Measurements from ENCODE around the gene CHCHD3. TPM values are rescaled to one million over a fixed set of nuclear protein-coding genes. Genes with fewer than 3 reads are reported as not detected.

Gene CHCHD3
- total RNA-seq, 5 donors from 2014 or later (not counting 1 experiment from before 2014, with no cell fraction given): 25.6 to 33.7 (median 30.3) TPM

DNA sequence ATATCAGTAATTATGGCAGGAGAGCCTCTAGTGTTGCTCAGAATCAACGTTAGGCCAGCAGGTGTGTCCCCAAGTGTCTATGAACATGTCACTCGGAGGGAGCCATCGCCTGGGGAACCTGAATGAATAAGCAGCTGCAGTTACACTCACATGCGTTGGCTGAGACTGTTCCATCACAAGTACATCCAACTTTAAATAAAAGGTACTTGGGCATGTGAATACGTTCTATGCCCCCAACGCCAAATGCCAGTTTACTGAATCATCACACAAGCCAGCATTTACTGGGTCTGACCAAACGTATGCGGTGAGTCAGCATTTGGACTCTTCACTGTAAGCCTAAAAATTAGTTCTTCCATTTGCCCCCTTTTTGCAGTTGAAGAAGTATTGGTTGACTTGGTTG lies 298.1 kb downstream of the CHCHD3 start:
- ATAC-seq (replicated peaks in 1 of 4): no peak
- Histone ChIP-seq H3K27ac (ENCODE audit: low read length) (no peak overlapping the region), H3K36me3 (ENCODE audit: control insufficient read depth in 2 of 2, extremely low read depth in 1 of 2, insufficient read depth in 1 of 2, low read length in 1 of 2) (peaks cover 2 to 8% of the 10 kb centered on the region in 2 donors)

DNA sequence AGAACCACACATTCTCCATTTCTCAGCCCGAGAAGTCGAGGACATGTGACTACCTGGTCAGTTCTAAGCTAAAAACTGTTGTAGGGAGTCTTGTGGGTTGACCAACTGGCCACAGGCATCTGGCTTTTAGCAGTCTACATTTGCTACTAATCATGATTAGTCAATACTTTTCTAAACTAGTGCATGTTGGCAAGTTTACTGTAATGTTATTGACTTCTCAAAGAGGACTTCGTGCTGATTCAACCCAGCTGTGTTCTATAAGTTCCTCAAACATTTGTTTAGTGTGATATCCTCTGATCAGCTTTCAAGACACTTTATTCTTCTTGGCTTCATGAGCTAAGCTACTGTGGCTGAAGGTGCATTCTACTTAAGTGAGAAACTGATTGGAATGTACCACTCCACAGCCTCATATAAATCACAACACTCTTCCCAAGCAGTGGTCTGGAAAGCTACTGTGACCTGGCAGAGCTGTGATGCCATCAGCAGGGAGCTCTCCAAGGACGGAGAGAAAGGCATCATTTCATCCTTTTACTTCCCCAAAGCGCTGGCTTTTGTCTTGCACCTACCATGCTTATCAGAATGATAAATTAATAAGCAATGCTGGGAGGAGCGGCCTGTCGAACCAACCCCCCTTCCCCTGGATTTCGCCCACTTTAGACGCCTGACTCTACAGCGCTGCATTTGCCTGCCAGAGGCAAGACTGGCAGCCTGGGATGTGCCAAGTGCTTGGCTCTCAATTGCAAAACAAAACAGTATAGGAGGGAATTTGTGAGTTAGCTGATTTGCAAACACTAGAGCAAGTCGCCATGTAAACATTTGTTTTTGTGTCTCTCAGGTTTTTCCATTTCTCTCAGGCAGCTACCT lies 298.9 kb downstream of the CHCHD3 start:
- CTCF ChIA-PET: interaction anchor here (0.6 to 1.0 kb wide), 2 partner anchors 11 to 166 kb away, joined by 3 to 4 read pairs; no protein-coding TSS in a partner anchor
- H3K36me3 ChIP-seq (ENCODE audit: control insufficient read depth in 2 of 2, extremely low read depth in 1 of 2, insufficient read depth in 1 of 2, low read length in 1 of 2): peaks cover 2 to 8% of the 10 kb centered on the region in 2 donors
- Mint-ChIP-seq H3K36me3 (peaks cover 32% of the 10 kb centered on the region), H3K27me3 (no peaks in the 10 kb centered on the region), H3K4me1 (peaks cover 4 to 15% (median 13%) of the 10 kb centered on the region in 3 donors), H3K4me3 (no peak overlapping the region), H3K27ac (no peak overlapping the region), H3K9me3 (no peaks in the 10 kb centered on the region)
- H3K27ac ChIP-seq (ENCODE audit: low read length): no peak overlapping the region
- H3K9me3 ChIP-seq: no peaks in the 10 kb centered on the region
- H3K4me1 ChIP-seq (ENCODE audit: control insufficient read depth in 1 of 2, extremely low read depth in 1 of 2, insufficient read depth in 2 of 2, low read length in 2 of 2): no peaks in the 10 kb centered on the region
- DNase-seq (no peak), ATAC-seq (replicated peaks in 1 of 4) (no peak)
- POLR2A ChIA-PET: no interaction called here
- H3K27me3 ChIP-seq (replicated peaks in 1 of 2; ENCODE audit: control insufficient read depth in 2 of 2, extremely low read depth in 1 of 2, insufficient read depth in 2 of 2, low read length in 1 of 2): peaks cover 0 to 4% of the 10 kb centered on the region in 2 experiments
- no peak overlapping the region for H3K4me3 ChIP-seq (ENCODE audit: control insufficient read depth in 1 of 2, extremely low read depth in 1 of 2, low read length in 1 of 2)
- WGBS (ENCODE audit: insufficient coverage): no CpG with 5 or more reads among the region's 11 CpGs

More for the DNA sequence above, 298.1 kb downstream of the CHCHD3 start:
- H3K4me1 ChIP-seq (ENCODE audit: control insufficient read depth in 1 of 2, extremely low read depth in 1 of 2, insufficient read depth in 2 of 2, low read length in 2 of 2): no peaks in the 10 kb centered on the region
- H3K36me3 Mint-ChIP-seq: peaks cover 36% of the 10 kb centered on the region
- no peaks in the 10 kb centered on the region for H3K27me3 ChIP-seq (replicated peaks in 1 of 2; ENCODE audit: control insufficient read depth in 2 of 2, extremely low read depth in 1 of 2, insufficient read depth in 2 of 2, low read length in 1 of 2)
- WGBS (ENCODE audit: insufficient coverage): 100% methylated on average over 3 of the region's 8 CpGs
- ChIA-PET CTCF (no interaction called here), POLR2A (no interaction called here)
- H3K4me3 Mint-ChIP-seq: no peak overlapping the region
- no peaks in the 10 kb centered on the region for H3K27me3 Mint-ChIP-seq
- H3K4me1 Mint-ChIP-seq: peaks cover 0 to 8% (median 7%) of the 10 kb centered on the region in 3 donors
- no peaks in the 10 kb centered on the region for H3K9me3 ChIP-seq
- H3K27ac Mint-ChIP-seq: no peak overlapping the region
- no peaks in the 10 kb centered on the region for H3K9me3 Mint-ChIP-seq
- DNase-seq: no peak
- H3K4me3 ChIP-seq (ENCODE audit: control insufficient read depth in 1 of 2, extremely low read depth in 1 of 2, low read length in 1 of 2): no peak overlapping the region

DNA sequence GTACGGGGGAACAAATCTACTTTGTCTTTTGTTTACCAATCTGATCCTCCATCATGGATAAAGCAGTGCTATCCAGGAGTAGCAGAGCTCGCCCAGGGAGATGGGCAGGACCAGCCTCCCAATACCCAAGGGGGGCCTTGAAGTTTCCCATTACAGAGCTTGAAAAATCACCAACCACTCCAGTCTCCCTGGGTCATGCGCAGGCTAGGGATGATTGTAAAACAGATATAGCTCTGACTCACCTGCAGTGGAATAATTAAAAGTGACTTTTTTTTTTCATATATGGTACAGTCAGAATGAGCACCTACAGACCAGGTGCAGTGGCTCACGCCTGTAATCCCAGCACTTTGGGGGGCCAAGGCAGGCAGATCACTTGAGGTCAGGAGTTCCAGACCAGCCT lies 301.1 kb downstream of the CHCHD3 start:
- H3K4me1 Mint-ChIP-seq: peaks cover 13 to 32% (median 23%) of the 10 kb centered on the region in 3 donors
- ChIA-PET POLR2A (no interaction called here), CTCF (no interaction called here)
- H3K4me3 ChIP-seq (ENCODE audit: control insufficient read depth in 1 of 2, extremely low read depth in 1 of 2, low read length in 1 of 2): no peak overlapping the region
- no peak overlapping the region for H3K4me3 Mint-ChIP-seq
- H3K9me3 ChIP-seq: no peaks in the 10 kb centered on the region
- no peak overlapping the region for H3K27ac Mint-ChIP-seq
- H3K27me3 Mint-ChIP-seq: peaks cover 3 to 8% of the 10 kb centered on the region in 2 donors
- ATAC-seq (replicated peaks in 1 of 4): no peak
- WGBS (ENCODE audit: insufficient coverage): 100% methylated on average over 1 of the region's 4 CpGs
- H3K4me1 ChIP-seq (ENCODE audit: control insufficient read depth in 1 of 2, extremely low read depth in 1 of 2, insufficient read depth in 2 of 2, low read length in 2 of 2): peaks cover 0 to 4% of the 10 kb centered on the region in 2 experiments
- DNase-seq: no peak
- H3K9me3 Mint-ChIP-seq: peaks cover 0 to 13% (median 0%) of the 10 kb centered on the region in 3 donors
- H3K27ac ChIP-seq (ENCODE audit: low read length): no peak overlapping the region
- peaks cover 0 to 9% of the 10 kb centered on the region in 2 experiments for H3K27me3 ChIP-seq (replicated peaks in 1 of 2; ENCODE audit: control insufficient read depth in 2 of 2, extremely low read depth in 1 of 2, insufficient read depth in 2 of 2, low read length in 1 of 2)
- peaks cover 2 to 8% of the 10 kb centered on the region in 2 donors for H3K36me3 ChIP-seq (ENCODE audit: control insufficient read depth in 2 of 2, extremely low read depth in 1 of 2, insufficient read depth in 1 of 2, low read length in 1 of 2)
- H3K36me3 Mint-ChIP-seq: peaks cover 20% of the 10 kb centered on the region

DNA sequence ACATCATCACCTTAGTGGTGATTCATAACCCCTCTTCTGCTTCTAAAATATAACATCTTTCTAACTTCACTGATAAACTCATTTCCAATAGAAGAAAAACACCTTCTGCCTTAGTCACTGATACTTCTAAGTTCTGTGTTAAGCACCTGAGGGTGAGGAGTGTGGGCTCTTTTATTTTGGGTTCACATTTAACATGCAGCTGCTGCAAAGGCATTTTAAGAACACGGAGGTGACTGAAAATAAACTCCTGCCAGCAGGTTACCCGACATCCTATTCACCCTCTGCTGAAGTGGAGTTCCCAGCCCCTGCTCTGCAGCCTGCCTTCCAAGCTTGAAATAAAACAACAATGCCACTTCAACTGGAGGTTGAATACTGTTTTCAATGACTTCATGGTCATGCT lies 302.7 kb downstream of the CHCHD3 start:
- H3K36me3 ChIP-seq (ENCODE audit: control insufficient read depth in 2 of 2, extremely low read depth in 1 of 2, insufficient read depth in 1 of 2, low read length in 1 of 2): peaks cover 0 to 2% of the 10 kb centered on the region in 2 donors
- DNase-seq (no peak), ATAC-seq (replicated peaks in 1 of 4) (peak in 1 of 4 experiments; percentile 12)
- no peaks in the 10 kb centered on the region for H3K9me3 ChIP-seq
- ChIA-PET CTCF (no interaction called here), POLR2A (no interaction called here)
- Mint-ChIP-seq H3K36me3 (peaks cover 3% of the 10 kb centered on the region), H3K9me3 (peaks cover 0 to 13% (median 0%) of the 10 kb centered on the region in 3 donors), H3K27ac (peak overlapping the region in 1 of 2 donors; percentile 24), H3K27me3 (peaks cover 3 to 8% of the 10 kb centered on the region in 2 donors), H3K4me3 (peak overlapping the region in 1 of 3 donors; percentile 24), H3K4me1 (peaks cover 13 to 32% (median 23%) of the 10 kb centered on the region in 3 donors)
- WGBS (ENCODE audit: insufficient coverage): 60% methylated on average over 2 of the region's 2 CpGs
- H3K4me1 ChIP-seq (ENCODE audit: control insufficient read depth in 1 of 2, extremely low read depth in 1 of 2, insufficient read depth in 2 of 2, low read length in 2 of 2): peaks cover 0 to 4% of the 10 kb centered on the region in 2 experiments
- H3K27me3 ChIP-seq (replicated peaks in 1 of 2; ENCODE audit: control insufficient read depth in 2 of 2, extremely low read depth in 1 of 2, insufficient read depth in 2 of 2, low read length in 1 of 2): peaks cover 0 to 9% of the 10 kb centered on the region in 2 experiments
- H3K4me3 ChIP-seq (ENCODE audit: control insufficient read depth in 1 of 2, extremely low read depth in 1 of 2, low read length in 1 of 2): no peak overlapping the region
- H3K27ac ChIP-seq (ENCODE audit: low read length): no peak overlapping the region

DNA sequence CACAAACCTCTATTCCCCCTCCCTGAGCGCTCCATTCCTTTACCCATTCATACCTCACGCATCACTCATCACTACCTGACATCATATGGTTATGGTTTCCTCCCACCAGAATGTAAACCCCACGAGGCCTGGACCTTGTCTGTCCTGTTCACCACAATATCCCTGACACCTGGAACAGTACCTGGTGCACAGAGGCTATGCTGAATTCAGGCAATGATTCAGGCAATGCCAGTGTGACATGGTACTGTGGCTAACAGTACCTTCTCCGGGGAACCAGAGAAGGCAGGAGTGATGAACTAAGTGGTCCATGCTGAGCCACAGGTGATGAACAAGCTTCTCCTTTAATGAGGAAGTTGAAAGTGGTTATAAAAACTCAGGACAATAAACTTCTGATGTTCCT lies 303.1 kb downstream of the CHCHD3 start:
- POLR2A ChIA-PET: no interaction called here
- Mint-ChIP-seq H3K27me3 (peaks cover 3 to 8% of the 10 kb centered on the region in 2 donors), H3K4me3 (peak overlapping the region in 1 of 3 donors; percentile 24), H3K4me1 (peaks cover 13 to 32% (median 23%) of the 10 kb centered on the region in 3 donors), H3K27ac (no peak overlapping the region), H3K9me3 (peaks cover 0 to 13% (median 0%) of the 10 kb centered on the region in 3 donors), H3K36me3 (no peaks in the 10 kb centered on the region)
- Histone ChIP-seq H3K36me3 (ENCODE audit: control insufficient read depth in 2 of 2, extremely low read depth in 1 of 2, insufficient read depth in 1 of 2, low read length in 1 of 2) (peaks cover 0 to 2% of the 10 kb centered on the region in 2 donors), H3K4me3 (ENCODE audit: control insufficient read depth in 1 of 2, extremely low read depth in 1 of 2, low read length in 1 of 2) (no peak overlapping the region), H3K9me3 (no peaks in the 10 kb centered on the region), H3K27ac (ENCODE audit: low read length) (no peak overlapping the region), H3K4me1 (ENCODE audit: control insufficient read depth in 1 of 2, extremely low read depth in 1 of 2, insufficient read depth in 2 of 2, low read length in 2 of 2) (peaks cover 0 to 4% of the 10 kb centered on the region in 2 experiments), H3K27me3 (replicated peaks in 1 of 2; ENCODE audit: control insufficient read depth in 2 of 2, extremely low read depth in 1 of 2, insufficient read depth in 2 of 2, low read length in 1 of 2) (peaks cover 0 to 9% of the 10 kb centered on the region in 2 experiments)
- no peak for ATAC-seq (replicated peaks in 1 of 4)
- WGBS (ENCODE audit: insufficient coverage): 94% methylated on average over 2 of the region's 4 CpGs
- no peak for DNase-seq
- CTCF ChIA-PET: no interaction called here

DNA sequence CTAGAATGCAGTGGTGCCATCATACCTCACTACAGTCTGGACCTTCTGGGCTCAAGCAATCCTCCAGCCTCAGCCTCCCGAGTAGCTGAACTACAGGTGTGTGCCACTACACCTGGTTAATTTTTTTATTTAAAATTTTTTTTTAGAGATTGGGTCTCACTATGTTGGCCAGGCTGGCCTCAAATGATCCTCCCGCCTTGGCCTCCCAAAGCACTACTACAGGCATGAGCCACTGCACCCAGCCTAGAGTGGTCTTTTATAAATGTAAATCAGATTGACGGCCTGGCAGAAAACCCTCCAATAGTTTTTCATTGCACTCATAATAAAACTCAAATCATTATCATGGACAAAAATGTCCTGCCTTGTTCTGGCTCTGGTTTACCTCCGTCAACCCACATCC lies 303.9 kb downstream of the CHCHD3 start:
- H3K27me3 ChIP-seq (replicated peaks in 1 of 2; ENCODE audit: control insufficient read depth in 2 of 2, extremely low read depth in 1 of 2, insufficient read depth in 2 of 2, low read length in 1 of 2): peaks cover 0 to 9% of the 10 kb centered on the region in 2 experiments
- H3K27ac ChIP-seq (ENCODE audit: low read length): no peak overlapping the region
- CTCF ChIA-PET: interaction anchor here in 1 of 2 donors (0.6 kb wide), 1 partner anchor 454 kb away, joined by 3 read pairs; no protein-coding TSS in a partner anchor
- H3K36me3 Mint-ChIP-seq: no peaks in the 10 kb centered on the region
- POLR2A ChIA-PET: no interaction called here
- no peak overlapping the region for H3K4me3 ChIP-seq (ENCODE audit: control insufficient read depth in 1 of 2, extremely low read depth in 1 of 2, low read length in 1 of 2)
- peaks cover 0 to 2% of the 10 kb centered on the region in 2 donors for H3K36me3 ChIP-seq (ENCODE audit: control insufficient read depth in 2 of 2, extremely low read depth in 1 of 2, insufficient read depth in 1 of 2, low read length in 1 of 2)
- H3K4me1 Mint-ChIP-seq: peaks cover 13 to 32% (median 23%) of the 10 kb centered on the region in 3 donors
- peaks cover 0 to 13% (median 0%) of the 10 kb centered on the region in 3 donors for H3K9me3 Mint-ChIP-seq
- H3K27me3 Mint-ChIP-seq: peaks cover 3 to 8% of the 10 kb centered on the region in 2 donors
- 100% methylated on average over 1 of the region's 4 CpGs for whole genome bisulfite sequencing (ENCODE audit: insufficient coverage)
- no peak overlapping the region for H3K27ac Mint-ChIP-seq
- DNase-seq (no peak), ATAC-seq (replicated peaks in 1 of 4) (no peak)
- no peaks in the 10 kb centered on the region for H3K9me3 ChIP-seq
- peaks cover 0 to 4% of the 10 kb centered on the region in 2 experiments for H3K4me1 ChIP-seq (ENCODE audit: control insufficient read depth in 1 of 2, extremely low read depth in 1 of 2, insufficient read depth in 2 of 2, low read length in 2 of 2)
- H3K4me3 Mint-ChIP-seq: peak overlapping the region in 2 of 3 donors; percentile 49 to 56

Data from T-cell (primary cell).